Islet precursor cell (in vitro differentiated cells): Measurements from ENCODE around the gene OVCH1.

Experiments used
- DNase-seq: peaks from one replicate; pipeline ENCODE4 v3.0.0-alpha.2; 2018

Gene OVCH1

GRCh38 chr12:29497588-29497987, at the start of gene OVCH1:
Gene OVCH1, minus strand, starts transcription at chr12:29497686. Its CDS starts 0 bp downstream, at chr12:29497686.
- DNase-seq = no peak

DNA sequence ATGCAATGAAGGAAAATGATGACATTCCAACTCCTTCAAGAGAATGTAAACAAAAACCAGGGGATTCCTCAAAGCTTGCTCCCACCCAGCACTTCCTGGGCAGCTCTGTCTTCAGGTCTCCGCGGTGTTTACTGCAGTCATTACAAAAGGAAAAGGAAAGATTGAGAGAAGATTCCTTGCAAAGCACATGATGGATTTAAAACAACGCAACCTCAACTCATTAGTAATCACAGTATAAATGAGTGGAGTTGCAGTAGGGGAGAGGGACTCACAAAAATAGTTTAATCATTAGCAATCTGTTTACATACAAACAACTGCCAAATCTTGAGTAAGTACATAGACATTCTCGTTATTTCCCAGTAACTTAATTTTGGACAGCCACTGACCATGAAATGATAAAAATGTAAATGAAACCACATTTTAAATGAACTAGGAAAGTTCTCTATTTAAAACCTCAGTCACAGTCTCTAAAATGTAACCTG, 49.7 kb upstream of the OVCH1 start:
- no peak for DNase-seq

DNA sequence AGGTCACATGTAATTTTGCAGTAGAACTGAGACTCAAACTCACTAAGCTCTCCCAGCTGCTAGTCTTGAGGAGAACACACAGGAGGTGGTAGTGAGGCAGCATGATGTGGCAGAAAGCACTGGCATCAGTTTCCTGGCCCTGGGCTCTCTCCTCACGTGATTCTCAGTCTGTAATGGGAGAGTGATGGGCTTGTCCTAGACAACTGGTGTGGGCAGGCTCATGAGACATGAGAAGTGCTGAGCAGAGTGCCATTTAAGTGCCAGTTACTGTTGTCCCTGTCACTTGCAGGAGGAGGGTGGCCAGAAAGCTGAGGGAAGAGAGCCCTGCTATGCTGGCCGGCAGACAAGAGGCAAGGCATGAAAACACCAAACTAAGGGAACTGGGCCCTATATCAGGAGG, 48.5 kb upstream of the OVCH1 start:
- DNase-seq = no peak

DNA sequence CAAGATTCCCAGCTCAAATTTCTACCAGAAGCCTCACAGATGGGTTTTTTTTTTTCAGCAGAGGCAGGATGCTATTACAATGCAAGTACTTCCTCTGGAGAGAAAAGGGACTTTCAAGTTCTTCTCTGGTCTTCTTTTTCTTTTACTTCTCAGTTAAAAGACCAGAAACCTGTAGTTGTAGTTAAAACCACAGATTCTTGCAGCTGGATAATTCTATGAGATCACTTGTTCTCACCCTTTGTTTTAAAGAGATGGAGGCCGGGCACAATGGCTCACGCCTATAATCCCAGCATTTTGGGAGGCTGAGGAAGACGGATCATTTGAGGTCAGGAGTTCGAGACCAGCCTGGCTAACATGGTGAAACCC, 47.6 kb upstream of the OVCH1 start:
- no peak for DNase-seq

- no peak for DNase-seq
These were observed 47.1 kb upstream of the OVCH1 start for GRCh38 chr12:29544428-29545101.

- DNase-seq = no peak
These were observed 45.5 kb upstream of the OVCH1 start for GRCh38 chr12:29543036-29543435.

DNA sequence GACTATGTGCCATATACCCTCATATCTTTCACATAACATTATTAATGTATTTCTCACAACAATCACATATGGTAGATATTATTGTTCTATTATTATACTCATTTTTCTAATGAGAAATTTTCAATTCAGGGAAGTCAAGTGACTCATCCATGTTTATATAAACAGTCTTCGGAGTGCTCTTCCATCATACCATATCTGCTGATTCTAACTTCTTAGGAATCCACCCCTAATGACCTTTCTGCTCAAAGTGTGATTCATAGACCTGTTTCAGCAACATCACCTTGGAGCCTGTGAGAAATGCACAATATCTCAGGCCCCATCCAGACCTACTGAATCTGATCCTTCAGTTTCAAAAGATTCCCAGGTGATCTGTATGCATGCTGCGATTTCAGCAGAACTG, 39.8 kb upstream of the OVCH1 start:
- DNase-seq = no peak

DNA sequence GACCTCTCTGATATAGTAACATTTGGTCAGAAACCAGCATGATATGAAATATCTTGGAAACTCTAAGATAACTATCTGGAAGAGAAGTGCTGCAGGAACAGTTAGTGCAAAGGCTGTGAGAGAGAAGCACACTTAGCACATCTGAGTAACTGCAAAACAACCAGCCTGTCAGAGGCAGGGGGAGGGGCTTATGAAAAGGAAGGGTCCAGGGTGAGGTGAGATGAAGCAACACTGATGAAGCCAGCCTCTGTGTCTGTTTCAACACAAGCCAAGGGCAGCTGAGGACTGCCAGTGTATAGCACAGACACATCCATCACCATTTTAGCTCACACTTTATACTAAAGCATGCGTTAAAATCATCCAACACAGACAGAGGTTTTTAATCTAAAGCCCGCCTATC, 37.4 kb upstream of the OVCH1 start:
- DNase-seq = peak; percentile 63

GRCh38 chr12:29533815-29534489, 36.5 kb upstream of the OVCH1 start:
- DNase-seq = no peak

GRCh38 chr12:29531471-29531870, 34.0 kb upstream of the OVCH1 start:
- no peak for DNase-seq

- no peak for DNase-seq
These were observed 33.0 kb upstream of the OVCH1 start for GRCh38 chr12:29530436-29530835.

GRCh38 chr12:29528161-29528560, 30.7 kb upstream of the OVCH1 start:
- no peak for DNase-seq

- no peak for DNase-seq
These were observed 24.5 kb upstream of the OVCH1 start for GRCh38 chr12:29521951-29522350.

GRCh38 chr12:29519585-29520182, 22.2 kb upstream of the OVCH1 start:
- DNase-seq = no peak

GRCh38 chr12:29518407-29518806, 20.9 kb upstream of the OVCH1 start:
- DNase-seq = no peak

DNA sequence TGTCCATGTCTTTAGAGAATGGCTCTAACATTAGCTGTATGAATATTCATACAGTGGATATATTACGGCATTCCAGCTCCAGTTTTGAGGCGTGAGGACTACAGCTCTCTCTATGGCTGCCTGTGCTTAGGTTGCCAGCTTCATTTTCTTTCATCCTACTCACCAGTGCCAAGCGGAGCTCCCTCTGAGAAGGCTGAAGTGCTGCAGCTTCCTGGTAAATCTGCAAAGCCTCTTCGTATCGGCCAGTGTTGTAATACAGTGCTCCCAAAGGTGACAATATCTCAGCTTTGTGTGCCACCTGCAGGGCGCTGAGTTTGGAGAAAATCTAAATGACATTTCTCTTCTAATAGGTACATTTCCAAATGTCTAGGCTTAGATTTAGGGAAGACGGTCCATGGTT, 19.8 kb upstream of the OVCH1 start:
- no peak for DNase-seq

DNA sequence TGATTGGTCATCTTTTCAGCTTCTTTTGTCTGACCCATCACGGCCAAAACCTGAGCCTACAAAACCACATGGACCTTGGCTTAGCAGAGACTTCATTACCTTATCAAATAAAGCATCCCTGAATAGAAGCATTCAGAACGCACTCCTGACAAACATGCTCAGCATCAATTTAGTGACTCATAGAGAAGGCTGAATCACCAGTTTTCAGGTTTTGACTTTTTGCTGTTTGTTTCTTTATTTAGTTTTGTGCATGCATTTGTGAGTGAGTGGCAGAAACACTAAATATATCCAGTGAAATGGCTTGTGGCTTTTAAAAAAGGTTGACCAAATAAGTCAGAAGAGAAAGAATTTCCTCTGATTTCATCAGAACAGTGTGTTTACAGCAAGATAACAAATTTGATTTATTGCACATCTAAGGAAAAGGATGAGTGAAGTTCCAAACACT, 19.0 kb upstream of the OVCH1 start:
- DNase-seq = no peak

DNA sequence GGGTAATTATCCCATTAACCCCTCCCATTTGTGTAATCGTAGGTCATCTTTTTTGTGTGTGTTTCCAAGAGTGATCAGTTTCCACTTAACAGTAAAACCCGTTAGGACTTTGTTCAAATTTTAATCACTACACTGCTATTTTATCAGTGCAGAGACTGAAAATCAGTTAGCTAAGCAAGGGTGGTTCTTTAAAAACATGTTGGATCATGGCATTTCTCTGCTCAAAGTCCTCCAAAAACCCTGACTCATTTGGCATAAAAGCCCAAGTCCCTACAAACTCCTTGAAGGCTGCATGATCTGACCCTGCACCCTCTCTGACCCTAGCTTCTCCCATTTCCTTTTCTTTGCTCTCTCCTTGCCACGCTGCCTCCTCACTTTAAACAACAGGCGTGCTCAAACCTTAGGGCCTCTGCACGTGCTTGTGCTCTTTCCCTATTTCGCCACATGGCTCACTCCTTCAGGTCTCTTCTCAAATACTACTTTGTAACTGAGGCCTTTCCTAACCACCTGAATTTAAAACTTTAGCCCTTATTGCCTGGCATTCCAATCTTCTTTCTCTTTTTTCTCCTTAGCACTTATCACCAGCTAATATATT, 13.2 kb upstream of the OVCH1 start:
- DNase-seq = no peak

GRCh38 chr12:29509503-29509902, 12.0 kb upstream of the OVCH1 start:
- no peak for DNase-seq

DNA sequence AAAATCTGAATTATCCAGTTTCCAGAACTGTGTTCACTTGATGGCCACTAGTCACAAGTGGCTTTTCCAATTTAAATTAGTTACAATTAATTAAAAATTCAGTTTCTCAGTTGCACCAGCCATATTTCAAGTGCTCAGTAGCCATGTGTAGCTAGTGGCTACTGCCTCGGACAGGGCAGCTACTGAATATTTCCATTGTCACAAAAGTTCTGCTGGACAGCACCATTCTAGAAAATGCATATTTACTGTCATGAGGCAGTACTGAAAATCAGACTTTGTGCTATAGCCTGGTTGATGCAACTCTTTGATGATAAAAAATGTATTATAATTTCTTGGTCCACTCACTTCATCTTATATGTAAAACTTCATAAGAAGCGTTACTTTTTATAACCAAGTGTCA, 11.5 kb upstream of the OVCH1 start:
- DNase-seq = no peak

DNA sequence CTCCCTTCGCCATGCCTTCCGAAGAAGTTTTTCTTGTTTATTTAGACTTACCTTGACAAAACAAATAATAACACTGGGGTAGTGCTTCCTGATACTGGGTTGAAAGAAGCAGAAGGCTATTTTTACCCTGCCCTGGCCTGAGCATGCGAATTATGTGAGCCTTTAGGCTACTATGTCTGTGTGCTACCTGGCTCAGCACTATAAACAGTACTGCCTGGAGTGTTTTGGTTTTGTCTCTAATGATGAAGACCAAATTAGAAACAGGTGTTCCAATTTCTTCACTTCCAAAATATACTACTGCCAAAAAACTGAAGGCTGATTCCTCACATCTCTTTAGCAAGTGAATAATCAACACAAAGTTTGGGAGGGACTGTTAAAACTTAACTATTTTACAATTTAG, 7.6 kb upstream of the OVCH1 start:
- DNase-seq = no peak

- no peak for DNase-seq
These were observed 5.8 kb upstream of the OVCH1 start for GRCh38 chr12:29503283-29503682.

DNA sequence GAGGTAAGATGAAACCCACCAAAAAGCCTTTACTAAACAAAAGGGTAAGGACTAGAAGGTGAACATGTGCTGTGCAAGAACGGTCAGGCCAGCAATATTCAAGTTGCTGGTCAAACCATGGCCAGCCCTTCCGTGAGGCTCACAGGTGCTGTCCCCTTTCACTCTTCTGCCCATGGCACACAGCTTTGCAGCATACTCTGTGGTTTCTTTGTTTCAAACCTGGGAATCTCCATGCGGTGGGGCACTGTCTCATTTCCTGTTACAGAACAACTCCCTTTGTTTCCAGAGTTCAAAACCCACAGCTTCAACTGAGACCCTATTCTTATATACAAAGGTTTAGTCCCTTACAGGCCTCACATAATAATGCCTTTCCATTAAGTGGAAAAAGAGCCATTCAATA, 1.7 kb upstream of the OVCH1 start:
- no peak for DNase-seq

- DNase-seq = no peak
These were observed 4.6 kb downstream of the OVCH1 start for GRCh38 chr12:29492891-29493290.
